ENCODE measurements around the gene SCARB1.

DNA sequence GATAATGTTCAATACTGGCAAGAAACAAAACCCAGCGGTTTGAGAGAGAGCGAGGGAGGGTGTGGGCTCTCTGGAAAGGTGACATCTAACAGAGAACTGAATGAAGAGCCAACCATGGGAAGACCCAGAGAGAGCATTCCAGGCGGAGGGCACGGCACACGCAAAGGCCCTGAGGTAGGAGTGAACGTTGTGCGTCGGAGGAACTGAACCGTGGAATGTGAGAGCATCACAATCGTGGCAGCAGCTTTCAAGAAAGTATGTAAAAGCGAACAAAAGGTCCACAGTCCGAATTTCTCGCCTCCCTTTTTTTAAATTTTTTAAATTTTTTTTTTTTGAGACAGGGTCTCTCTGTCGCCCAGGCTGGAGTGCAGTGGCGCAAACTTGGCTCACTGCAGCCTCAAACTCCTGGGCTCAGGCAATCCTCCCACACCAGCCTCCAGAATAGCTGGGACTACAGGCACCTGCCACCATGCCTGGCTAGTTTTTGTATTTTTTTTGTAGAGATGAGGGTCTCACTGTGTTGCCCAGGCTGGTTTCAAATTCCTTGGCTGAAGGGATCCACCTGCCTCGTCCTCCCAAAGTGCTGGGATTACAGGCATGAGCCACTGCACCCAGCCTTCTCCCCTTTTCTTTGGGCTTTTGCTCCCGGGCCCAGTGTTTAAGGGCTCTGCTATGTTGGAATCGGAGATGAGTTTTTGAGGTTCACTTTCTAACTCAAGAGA lies 15.3 kb upstream of the SCARB1 start:
- TF ChIP-seq DPF2 (IDR thresholded peaks at IDR 0.05), result no peak
- TF ChIP-seq, protein P1, sequence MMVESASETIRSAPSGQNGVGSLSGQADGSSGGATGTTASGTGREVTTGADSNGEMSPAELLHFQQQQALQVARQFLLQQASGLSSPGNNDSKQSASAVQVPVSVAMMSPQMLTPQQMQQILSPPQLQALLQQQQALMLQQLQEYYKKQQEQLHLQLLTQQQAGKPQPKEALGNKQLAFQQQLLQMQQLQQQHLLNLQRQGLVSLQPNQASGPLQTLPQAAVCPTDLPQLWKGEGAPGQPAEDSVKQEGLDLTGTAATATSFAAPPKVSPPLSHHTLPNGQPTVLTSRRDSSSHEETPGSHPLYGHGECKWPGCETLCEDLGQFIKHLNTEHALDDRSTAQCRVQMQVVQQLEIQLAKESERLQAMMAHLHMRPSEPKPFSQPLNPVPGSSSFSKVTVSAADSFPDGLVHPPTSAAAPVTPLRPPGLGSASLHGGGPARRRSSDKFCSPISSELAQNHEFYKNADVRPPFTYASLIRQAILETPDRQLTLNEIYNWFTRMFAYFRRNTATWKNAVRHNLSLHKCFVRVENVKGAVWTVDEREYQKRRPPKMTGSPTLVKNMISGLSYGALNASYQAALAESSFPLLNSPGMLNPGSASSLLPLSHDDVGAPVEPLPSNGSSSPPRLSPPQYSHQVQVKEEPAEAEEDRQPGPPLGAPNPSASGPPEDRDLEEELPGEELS (CRISPR knock-in tag; IDR thresholded peaks at IDR 0.05; ENCODE audit: borderline replicate concordance), result no peak
- TF ChIP-seq CBX5 (IDR thresholded peaks at IDR 0.05; ENCODE audit: borderline replicate concordance, low read depth), result no peak
- no peak for TF ChIP-seq MTF1 (CRISPR knock-in tag; IDR thresholded peaks at IDR 0.05; ENCODE audit: borderline replicate concordance)
- TF ChIP-seq POLR2AphosphoS5 (IDR thresholded peaks at IDR 0.05; ENCODE audit: control insufficient read depth, insufficient read depth, low read depth, low read length), result no peak
